Activated CD8-positive, alpha-beta memory T cell treated with anti-CD3 and anti-CD28 coated beads for 48 hours (primary cell): ENCODE results near the gene CAMKK2.
"Not testable (repeated sequence)": the region's sequence is repeated elsewhere in the genome, so short reads cannot be mapped to it uniquely, and the experiment has no call there.

Experiments used
- DNase-seq, 3 experiments: peaks; one replicate each; pipeline ENCODE4 v3.0.0-alpha.2; 2020; ENCODE audit warnings: low read depth in 2 of 3, low spot score in 2 of 3

Gene CAMKK2

DNA sequence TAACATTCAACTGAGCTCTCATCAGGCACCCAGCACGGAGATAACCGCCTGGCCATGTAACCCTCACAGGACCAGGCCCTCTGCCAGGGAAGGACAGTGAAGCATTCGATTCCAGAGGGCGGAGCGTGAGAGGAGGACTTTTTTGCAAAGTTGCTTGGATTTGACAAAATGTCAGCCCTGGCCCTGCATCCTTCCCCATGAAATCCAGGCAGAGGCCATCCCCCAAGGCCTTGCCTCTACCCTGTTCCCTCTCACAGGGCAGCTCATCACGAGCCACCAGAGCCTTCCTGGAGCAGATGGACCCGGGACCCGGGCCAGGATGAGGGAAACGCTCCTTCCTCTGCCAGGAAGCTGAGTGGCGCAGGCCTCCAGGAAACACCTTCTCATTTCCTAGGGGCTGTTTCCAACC lies 17.0 kb downstream of the CAMKK2 start:
- DNase-seq: no peak

DNA sequence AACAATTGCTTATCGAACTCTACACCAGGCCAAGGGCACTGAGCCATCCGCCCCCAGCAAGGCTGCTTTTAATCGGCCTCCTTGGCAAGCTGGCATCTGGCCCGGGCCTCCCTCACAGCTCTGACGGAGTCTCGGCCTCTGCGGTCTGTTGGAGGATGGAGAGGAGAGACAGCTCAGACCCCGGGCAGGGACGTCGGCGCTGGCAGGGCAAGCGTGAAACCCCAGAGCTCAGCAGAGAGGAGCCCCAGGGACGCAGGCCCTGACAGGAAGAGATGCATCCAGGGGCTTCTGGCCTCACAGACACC lies 17.5 kb downstream of the CAMKK2 start:
- DNase-seq: no peak

- no peak for DNase-seq
Measured at GRCh38 chr12:121278169-121279070, 18.1 kb downstream of the CAMKK2 start.

- DNase-seq: no peak
Measured at GRCh38 chr12:121277374-121277759, 19.1 kb downstream of the CAMKK2 start.

- DNase-seq: no peak
Measured at GRCh38 chr12:121274036-121274763, 22.3 kb downstream of the CAMKK2 start.

DNA sequence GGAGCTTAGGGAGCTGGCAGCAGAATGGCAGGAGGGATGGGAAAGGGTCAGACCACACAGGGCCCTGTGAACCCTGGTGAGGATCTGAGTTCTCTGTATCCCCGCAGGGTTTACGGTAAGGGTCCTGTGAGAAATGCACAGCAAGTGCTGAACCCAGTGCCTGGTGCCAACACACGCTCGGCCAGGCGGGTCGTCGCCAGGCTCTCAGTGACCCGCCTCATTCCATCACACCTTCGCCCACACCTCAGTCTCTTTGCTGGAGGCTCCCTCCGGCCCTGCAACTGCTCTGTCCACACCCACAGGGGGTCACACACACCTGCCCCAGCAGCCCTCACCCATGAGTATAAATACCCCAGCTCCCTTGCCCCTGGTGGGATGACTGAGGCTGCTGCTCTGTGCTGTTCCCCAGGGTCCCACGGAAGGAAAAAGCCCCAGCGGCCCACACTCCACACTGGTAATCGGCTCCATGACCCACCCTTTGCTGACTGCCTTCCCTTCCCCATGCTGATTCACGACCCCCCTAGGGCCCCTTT lies 23.1 kb downstream of the CAMKK2 start:
- no peak for DNase-seq

DNA sequence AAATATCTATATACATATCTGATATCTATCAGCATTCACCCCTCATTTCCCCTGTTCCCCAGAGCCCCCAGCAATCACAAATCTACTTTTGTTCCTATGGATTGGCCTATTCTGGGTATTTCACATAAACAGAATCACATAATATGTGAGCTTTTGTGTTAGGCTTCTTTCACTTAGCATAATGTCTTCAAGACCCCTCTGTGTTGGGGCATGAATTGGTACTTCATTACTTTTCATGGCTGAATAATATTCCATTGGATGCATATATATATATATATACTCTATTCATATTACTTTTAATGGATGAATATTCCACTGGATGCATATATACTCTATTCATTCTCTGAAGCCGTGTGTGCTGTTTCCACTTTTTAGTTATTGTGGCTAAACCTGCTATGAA lies 28.7 kb downstream of the CAMKK2 start:
- no peak for DNase-seq

GRCh38 chr12:121264951-121265515 lies 31.5 kb downstream of the CAMKK2 start:
- no peak for DNase-seq

DNA sequence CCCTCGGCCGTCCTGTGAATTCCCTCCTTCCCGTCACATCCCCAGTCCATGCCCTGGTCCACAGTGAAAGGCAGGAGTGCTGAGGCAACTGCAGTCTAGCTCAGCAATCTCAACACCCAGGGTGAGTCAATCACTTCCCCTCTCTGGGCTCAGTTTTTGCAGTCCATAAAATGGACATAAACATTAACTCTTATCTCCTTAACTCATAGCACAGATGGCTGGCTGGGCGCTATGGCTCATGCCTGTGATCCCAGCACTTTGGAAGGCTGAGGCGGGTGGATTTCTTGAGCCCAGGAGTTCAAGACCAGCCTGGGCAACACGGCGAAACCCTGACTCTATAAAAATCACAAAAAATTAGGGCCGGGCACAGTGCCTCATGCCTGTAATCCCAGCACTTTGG lies 32.4 kb downstream of the CAMKK2 start:
- DNase-seq: no peak

GRCh38 chr12:121263206-121263935 lies 33.1 kb downstream of the CAMKK2 start:
- DNase-seq: no peak

- DNase-seq: no peak
Measured at GRCh38 chr12:121261398-121261797, 35.1 kb downstream of the CAMKK2 start.

- no peak for DNase-seq
Measured at GRCh38 chr12:121260091-121260490, 36.4 kb downstream of the CAMKK2 start.

GRCh38 chr12:121259074-121259473 lies 37.4 kb downstream of the CAMKK2 start:
- no peak for DNase-seq

- DNase-seq: not testable (repeated sequence)
Measured at GRCh38 chr12:121257704-121258449, 38.6 kb downstream of the CAMKK2 start.

DNA sequence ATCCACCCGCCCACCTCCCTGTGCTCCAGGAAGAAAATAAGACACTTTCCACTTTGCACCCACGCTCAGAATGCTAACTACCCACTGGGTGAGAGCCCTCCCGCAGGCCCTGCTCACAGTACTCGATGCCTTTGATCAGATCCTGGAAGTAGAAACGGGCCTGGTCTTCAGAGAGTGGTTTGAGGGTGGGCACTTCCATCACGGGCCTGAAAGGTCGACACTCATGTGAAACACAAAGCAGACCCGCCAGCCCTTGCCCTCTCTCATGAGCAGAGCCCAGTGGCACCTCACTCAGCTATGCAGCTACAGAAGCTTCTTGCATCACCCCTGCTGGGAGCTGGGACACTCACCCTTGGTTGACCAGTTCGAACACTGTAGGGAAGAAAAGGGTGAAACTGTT lies 41.1 kb downstream of the CAMKK2 start:
- no peak for DNase-seq

DNA sequence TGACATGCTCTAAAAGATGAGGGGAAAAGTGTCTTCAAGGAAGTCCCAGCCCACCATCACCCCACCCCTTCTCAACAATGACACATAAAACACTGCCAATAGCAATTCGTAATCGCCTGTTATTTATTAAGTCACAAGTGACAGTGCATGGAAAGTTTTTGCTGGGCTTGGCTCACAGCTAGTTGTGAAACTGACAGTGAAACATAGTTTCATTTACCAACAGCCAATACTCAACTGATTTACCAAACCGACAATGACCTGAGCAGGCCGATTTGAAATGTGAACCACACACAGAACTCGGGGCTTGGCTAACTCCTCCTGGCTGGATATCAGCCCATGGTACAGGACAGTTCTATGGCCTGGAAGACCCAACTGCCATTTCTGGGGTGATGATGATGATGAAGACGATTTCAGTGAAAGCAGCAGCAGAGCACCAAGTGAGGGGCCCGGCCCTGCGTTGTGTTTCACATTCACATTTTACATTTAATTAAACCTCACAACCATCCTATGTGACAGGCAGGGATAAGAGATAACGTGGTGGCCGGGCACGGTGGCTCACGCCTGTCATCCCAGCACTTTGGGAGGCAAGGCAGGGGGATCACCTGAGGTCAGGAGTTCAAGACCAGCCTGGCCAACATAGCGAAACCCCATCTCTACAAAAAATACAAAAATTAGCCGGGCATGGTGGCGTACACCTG lies 42.7 kb downstream of the CAMKK2 start:
- DNase-seq: no peak

- no peak for DNase-seq
Measured at GRCh38 chr12:121252712-121253345, 43.7 kb downstream of the CAMKK2 start.

DNA sequence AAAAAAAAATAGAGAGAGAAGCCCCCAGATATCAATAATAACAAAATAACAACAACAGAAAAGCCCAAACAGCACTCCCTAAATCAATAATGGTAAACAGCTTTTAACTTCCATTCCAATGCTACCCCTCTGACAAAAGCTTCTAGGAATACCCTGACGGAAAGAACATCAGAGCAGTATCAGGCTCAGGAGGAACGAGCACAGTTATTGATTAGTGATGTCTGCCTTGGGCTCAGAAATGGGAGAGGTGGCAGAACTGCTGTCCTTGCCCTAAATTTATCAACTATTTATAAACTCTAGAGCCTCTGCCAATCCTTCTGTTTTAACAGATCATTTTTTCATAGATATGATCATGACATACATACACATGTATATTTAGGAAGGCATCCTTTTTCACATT lies 44.7 kb downstream of the CAMKK2 start:
- DNase-seq: no peak

GRCh38 chr12:121250359-121250758 lies 46.1 kb downstream of the CAMKK2 start:
- DNase-seq: no peak

DNA sequence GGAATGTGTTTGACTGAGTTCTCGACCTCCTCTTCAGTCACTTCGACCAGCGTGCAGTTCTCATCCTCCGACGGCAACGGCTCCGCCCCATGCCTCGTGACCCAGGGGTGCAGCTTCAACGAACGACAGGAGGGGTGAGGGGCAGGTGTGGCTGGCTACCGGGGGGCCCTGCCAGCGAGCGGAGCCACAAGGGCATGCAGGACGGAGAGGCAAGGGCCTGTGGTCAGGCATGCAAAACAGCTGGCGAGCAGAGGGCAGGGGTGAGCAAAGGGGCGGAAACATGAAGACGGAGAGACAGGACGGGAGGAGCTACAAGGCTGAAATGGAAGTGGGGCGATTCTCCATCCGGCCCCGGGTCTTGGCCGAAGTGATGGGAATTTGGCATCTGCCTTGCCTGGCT lies 47.9 kb downstream of the CAMKK2 start:
- no peak for DNase-seq
